NCI-H2029 (cell line): ENCODE results near the gene MEOX1.
"Not testable (repeated sequence)": the region's sequence is repeated elsewhere in the genome, so short reads cannot be mapped to it uniquely, and the experiment has no call there.

Source experiments
- DNase-seq: peaks from one replicate; lab custom pipeline; 2025; lab: John Stamatoyannopoulos, UW

Gene MEOX1

GRCh38 chr17:43616852-43617251 is 44.9 kb downstream of the MEOX1 start:
- DNase-seq: no peak

- no peak for DNase-seq
Observed at GRCh38 chr17:43616421-43616820, 45.3 kb downstream of the MEOX1 start.

GRCh38 chr17:43616029-43616351 is 45.7 kb downstream of the MEOX1 start:
- DNase-seq: no peak

- no peak for DNase-seq
Observed at GRCh38 chr17:43615330-43616028, 46.2 kb downstream of the MEOX1 start.

- no peak for DNase-seq
Observed at GRCh38 chr17:43614561-43614960, 47.2 kb downstream of the MEOX1 start.

GRCh38 chr17:43613917-43614316 is 47.8 kb downstream of the MEOX1 start:
- no peak for DNase-seq

- DNase-seq: no peak
Observed at GRCh38 chr17:43612515-43612914, 49.2 kb downstream of the MEOX1 start.

- DNase-seq: no peak
Observed at GRCh38 chr17:43611230-43611969, 50.3 kb downstream of the MEOX1 start.

GRCh38 chr17:43609613-43610385 is 51.9 kb downstream of the MEOX1 start:
- DNase-seq: no peak

- DNase-seq: no peak
Observed at GRCh38 chr17:43608313-43608712, 53.4 kb downstream of the MEOX1 start.

GRCh38 chr17:43604549-43604948 is 57.2 kb downstream of the MEOX1 start:
- DNase-seq: no peak

- DNase-seq: no peak
Observed at GRCh38 chr17:43603321-43603720, 58.4 kb downstream of the MEOX1 start.

GRCh38 chr17:43602556-43602955 is 59.2 kb downstream of the MEOX1 start:
- DNase-seq: not testable (repeated sequence)

- no peak for DNase-seq
Observed at GRCh38 chr17:43601280-43602039, 60.3 kb downstream of the MEOX1 start.

GRCh38 chr17:43599835-43600234 is 61.9 kb downstream of the MEOX1 start:
- no peak for DNase-seq

- DNase-seq: no peak
Observed at GRCh38 chr17:43599046-43599395, 62.7 kb downstream of the MEOX1 start.

- no peak for DNase-seq
Observed at GRCh38 chr17:43598357-43599045, 63.2 kb downstream of the MEOX1 start.

- no peak for DNase-seq
Observed at GRCh38 chr17:43597624-43598356, 63.9 kb downstream of the MEOX1 start.

GRCh38 chr17:43595466-43595865 is 66.3 kb downstream of the MEOX1 start:
- no peak for DNase-seq

GRCh38 chr17:43591779-43592562 is 69.8 kb downstream of the MEOX1 start:
- no peak for DNase-seq
